Kidney epithelial cell (primary cell): Measurements from ENCODE around the gene QSOX2. TPM values are rescaled to one million over a fixed set of nuclear protein-coding genes. Genes with fewer than 3 reads are reported as not detected.

Experiments
- DNase-seq: peaks from one replicate; pipeline ENCODE4 v3.0.0-alpha.2; 2010; ENCODE audit warnings: low read depth
- H3K27me3 ChIP-seq: 2 replicates; pipeline ENCODE4 v1.6.0; 2011; ENCODE audit warnings: low read length; ENCODE audit not compliant: control insufficient read depth, insufficient read depth
- H3K36me3 ChIP-seq: 2 replicates; pipeline ENCODE4 v1.5.1; 2011; ENCODE audit warnings: low read length; ENCODE audit not compliant: control insufficient read depth, insufficient read depth
- H3K4me3 ChIP-seq: 2 replicates; pipeline ENCODE4 v1.5.1; 2011; ENCODE audit warnings: low read depth, mild to moderate bottlenecking, control low read depth, low read length
- total RNA-seq: library from RNA; depleted of rRNA; stranded (reverse); fragments of >200 nt; gene quantifications from 2 replicates; pipeline ENCODE4 v1.2.3, GENCODE V29; 2015
- TF ChIP-seq, protein P1 (sequence below): IDR thresholded peaks from 2 replicates; pipeline ENCODE4 v1.5.1; 2011; ENCODE audit warnings: mild to moderate bottlenecking, moderate library complexity, low read length, control low read depth, inconsistent platforms; ENCODE audit not compliant: insufficient read depth, poor library complexity, severe bottlenecking

QSOX2 gene
- total RNA-seq, 1 donor from 2014 or later = 17.3 TPM

DNA sequence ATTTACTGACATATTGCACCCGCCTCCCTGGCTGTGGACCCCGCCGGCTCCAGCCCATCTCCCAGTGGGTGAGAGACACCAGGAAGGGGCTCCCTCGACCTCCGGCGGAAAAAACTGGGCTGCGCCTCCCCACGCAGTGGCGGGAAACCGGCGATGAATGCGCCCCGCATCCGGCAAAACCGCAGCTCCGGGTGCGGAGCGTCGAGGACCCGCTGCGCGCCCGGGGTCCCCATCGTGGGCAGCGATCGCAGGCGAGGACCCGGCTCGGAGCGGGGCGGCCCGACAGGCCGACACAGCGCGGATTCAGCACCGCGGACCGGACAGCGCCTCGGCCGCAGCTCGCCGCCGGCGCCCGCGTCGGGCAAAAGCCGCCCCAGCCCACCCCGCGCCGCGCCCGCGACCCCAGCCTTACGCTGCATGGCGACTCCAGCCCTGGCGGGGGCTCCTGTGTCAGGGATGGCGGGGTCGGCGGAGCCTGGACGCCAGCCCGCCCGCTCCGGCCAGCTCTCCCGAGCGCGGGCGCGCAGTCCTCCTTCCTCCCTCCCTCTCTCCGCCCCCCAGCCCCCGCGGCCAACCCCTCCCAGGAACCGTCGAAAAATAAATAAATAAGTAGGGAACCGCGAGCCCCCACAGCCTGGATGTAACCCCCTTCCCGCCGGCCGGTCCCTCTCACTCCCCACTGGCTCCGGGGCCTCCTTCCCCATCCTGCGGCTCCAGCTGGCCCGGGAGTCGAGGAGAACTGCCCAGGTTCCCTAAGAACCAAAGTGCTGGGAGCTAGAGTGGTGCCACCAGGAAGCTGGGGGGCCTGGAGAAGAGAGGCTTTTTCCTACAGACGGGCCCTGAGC lies 43.8 kb downstream of the QSOX2 start:
- Histone ChIP-seq H3K36me3 (no peaks in the 10 kb centered on the region), H3K4me3 (no peak overlapping the region), H3K27me3 (peaks cover 86% of the 10 kb centered on the region)
- no peak for DNase-seq
- TF ChIP-seq, protein P1, sequence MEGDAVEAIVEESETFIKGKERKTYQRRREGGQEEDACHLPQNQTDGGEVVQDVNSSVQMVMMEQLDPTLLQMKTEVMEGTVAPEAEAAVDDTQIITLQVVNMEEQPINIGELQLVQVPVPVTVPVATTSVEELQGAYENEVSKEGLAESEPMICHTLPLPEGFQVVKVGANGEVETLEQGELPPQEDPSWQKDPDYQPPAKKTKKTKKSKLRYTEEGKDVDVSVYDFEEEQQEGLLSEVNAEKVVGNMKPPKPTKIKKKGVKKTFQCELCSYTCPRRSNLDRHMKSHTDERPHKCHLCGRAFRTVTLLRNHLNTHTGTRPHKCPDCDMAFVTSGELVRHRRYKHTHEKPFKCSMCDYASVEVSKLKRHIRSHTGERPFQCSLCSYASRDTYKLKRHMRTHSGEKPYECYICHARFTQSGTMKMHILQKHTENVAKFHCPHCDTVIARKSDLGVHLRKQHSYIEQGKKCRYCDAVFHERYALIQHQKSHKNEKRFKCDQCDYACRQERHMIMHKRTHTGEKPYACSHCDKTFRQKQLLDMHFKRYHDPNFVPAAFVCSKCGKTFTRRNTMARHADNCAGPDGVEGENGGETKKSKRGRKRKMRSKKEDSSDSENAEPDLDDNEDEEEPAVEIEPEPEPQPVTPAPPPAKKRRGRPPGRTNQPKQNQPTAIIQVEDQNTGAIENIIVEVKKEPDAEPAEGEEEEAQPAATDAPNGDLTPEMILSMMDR = no peak

DNA sequence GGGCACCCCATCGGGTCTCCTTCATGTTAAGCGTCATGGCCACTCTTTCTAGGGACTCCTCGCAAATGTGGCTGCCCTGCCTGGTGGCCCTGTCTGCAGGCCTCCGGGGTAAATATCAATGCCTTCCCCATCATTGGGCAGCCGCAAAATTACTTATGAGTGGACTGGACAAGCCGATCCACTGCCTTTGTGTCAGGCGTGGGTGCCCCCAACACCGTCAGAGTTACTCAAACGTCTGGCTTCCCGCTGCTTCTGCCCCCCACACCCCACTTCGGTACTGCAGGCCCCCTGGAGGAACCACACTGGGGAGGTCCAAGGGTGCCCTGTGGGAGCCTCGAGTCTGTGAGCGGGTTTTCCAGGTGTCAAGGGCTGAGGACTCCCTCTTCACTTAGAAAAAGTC lies 44.4 kb downstream of the QSOX2 start:
- TF ChIP-seq, protein P1 = no peak
- no peak for DNase-seq
- Histone ChIP-seq H3K36me3 (no peaks in the 10 kb centered on the region), H3K4me3 (no peak overlapping the region), H3K27me3 (peaks cover 93% of the 10 kb centered on the region)

DNA sequence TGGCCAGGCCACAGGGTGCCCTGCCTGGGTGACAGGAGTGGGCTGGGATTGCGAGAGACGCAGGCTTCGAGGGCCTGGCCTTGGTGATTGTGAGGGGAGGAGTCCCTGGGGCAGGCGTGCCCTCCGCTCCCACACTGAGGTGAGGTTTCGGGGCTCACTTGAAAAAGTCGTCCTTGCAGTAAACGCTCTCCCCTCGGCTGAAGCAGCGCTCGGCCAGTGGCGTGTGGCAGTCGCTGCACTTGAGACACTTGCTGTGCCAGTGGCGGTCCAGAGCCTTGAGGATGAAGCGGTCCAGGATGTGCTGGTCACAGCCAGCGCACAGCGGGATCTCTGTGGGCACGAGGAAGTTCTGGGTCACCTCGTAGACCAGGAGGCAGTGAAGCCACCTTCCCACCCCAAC lies 45.2 kb downstream of the QSOX2 start:
- Histone ChIP-seq H3K27me3 (peaks cover 95% of the 10 kb centered on the region), H3K4me3 (no peak overlapping the region), H3K36me3 (no peaks in the 10 kb centered on the region)
- no peak for DNase-seq
- TF ChIP-seq, protein P1 = no peak

DNA sequence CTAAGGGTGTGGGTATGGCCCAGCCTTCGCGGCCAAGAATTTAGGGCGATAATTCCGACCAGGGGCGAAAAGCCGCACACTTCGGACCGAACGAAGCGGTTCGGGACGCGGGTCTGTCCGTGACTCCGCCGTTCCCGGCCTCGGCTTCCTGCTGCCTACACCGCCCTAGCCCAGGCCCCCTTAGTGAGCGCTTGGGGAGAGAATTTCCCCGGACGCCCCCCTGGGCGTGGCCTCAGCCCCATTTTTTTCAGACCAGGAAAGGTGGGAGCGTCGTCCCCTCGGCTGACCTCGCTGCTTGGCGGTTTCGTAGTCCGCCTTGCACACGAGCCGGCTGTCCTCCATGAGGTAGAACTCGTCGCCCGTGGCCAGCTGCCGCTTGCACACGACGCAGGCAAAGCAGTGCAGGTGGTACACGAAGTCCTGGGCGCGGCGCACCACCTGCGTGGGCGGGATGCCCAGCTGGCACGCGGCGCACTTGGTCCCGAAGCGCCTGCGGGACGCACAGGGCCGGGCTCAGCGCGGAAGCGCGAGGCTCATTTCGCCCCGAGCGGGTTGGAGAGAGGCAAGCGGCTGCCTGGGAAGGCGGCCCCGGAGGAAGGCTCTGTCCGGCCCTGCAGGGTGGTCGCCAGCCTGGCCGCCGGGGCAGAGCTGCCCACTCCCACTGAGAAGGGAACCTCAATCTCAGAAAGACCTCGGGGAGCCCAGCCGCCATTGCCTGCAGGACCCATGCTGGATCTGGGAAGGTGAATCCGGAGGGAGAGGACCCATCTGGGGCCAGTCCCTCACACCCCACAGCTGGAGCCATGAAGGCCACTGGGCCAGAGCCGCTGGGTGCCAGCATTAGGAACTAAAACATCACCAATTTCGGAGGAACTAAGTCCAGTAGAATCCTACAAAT lies 46.0 kb downstream of the QSOX2 start:
- Histone ChIP-seq H3K36me3 (no peaks in the 10 kb centered on the region), H3K4me3 (no peak overlapping the region), H3K27me3 (peaks cover 93% of the 10 kb centered on the region)
- DNase-seq = no peak
- TF ChIP-seq, protein P1 = no peak

DNA sequence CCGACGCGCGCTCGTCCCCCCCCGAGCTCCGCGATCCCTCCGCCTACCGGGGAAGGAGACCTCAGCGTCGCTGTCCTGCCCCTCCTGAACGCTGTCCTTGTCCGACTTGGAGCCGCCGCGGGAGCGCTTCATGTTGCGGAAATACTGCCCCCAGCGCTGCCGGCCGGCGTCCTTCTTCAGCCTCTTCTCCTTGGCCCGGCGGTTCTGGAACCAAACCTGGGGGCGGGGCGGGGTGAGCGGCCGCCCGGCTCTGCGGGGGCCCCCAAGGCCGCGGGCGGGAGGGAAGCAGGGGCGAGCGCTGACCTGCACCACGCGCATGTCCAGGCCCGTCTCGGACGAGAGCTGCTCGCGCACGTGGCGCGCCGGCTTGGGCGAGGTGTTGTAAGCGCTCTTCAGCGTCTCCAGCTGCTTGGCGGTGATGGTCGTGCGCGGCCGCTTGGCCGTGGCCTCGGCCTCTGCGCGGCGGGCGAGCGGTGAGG lies 47.0 kb downstream of the QSOX2 start:
- Histone ChIP-seq H3K27me3 (peaks cover 93% of the 10 kb centered on the region), H3K36me3 (no peaks in the 10 kb centered on the region), H3K4me3 (no peak overlapping the region)
- no peak for DNase-seq
- TF ChIP-seq, protein P1 = no peak
